A549 (cell line): ENCODE data around the gene OPCML. TPM values are rescaled to one million over a fixed set of nuclear protein-coding genes. Genes with fewer than 3 reads are reported as not detected.

Experiments used
- ATAC-seq, 2 experiments: fragments of 200-7000 bp in 1 of 2; fragments of >200 bp in 1 of 2; cut with Nextera tagmentation in 1 of 2; cut with Tn5 transposase in 1 of 2; 3 replicates each; pipeline versions ENCODE4 v1.8.0 to v1.9.1; 2018 to 2020; ENCODE audit warnings: mild to moderate bottlenecking in 1 of 2, moderate library complexity in 1 of 2
- CTCF ChIA-PET: fragments of 300-600 bp; sonication (Branson Sonifier 250); formaldehyde crosslinking; extraction: SDS; loops from one replicate; lab custom pipeline; 2021; ENCODE audit warnings: antibody characterized with exemption, inconsistent platforms; lab: Yijun Ruan, JAX
- POLR2A ChIA-PET: fragments of 350-600 bp; formaldehyde crosslinking; extraction: SDS; loops from one replicate; lab custom pipeline; 2021; ENCODE audit warnings: antibody characterized with exemption, inconsistent platforms; lab: Yijun Ruan, JAX
- DNase-seq, 2 experiments: peaks; one replicate each; pipeline versions ENCODE4 v3.0.0 to v3.0.0-alpha.2; 2011 to 2016; ENCODE audit warnings: low read depth in 1 of 2, low spot score in 1 of 2
- FAIRE-seq: peaks from 2 replicates; lab custom pipeline; 2011; peaks lifted over from hg19 to GRCh38; lab: Jason Lieb, UNC
- H3K27ac ChIP-seq, 2 experiments: fragments of >200 bp; sonication (Bioruptor Twin); formaldehyde crosslinking; 3 replicates each; pipeline ENCODE4 v1.5.1; 2016 to 2017
- H3K4me1 ChIP-seq: fragments of >200 bp; sonication (Bioruptor Twin); formaldehyde crosslinking; 3 replicates; pipeline ENCODE4 v1.6.1; 2016
- H3K4me2 ChIP-seq: fragments of >200 bp; sonication (Bioruptor Twin); formaldehyde crosslinking; 3 replicates; pipeline ENCODE4 v1.6.1; 2016
- H3K4me3 ChIP-seq: fragments of >200 bp; sonication (Bioruptor Twin); formaldehyde crosslinking; 3 replicates; pipeline ENCODE4 v1.5.1; 2016
- H3K9me3 ChIP-seq: fragments of >200 bp; sonication (Bioruptor Twin); formaldehyde crosslinking; 3 replicates; pipeline ENCODE4 v1.6.1; 2016
- BHLHE40 ChIP-seq: IDR thresholded peaks from 2 replicates; pipeline ENCODE4 v1.6.1; 2012; ENCODE audit warnings: low read depth, low read length, inconsistent platforms
- CBX2 ChIP-seq: fragments of 200-600 bp; sonication (generic); IDR thresholded peaks from 2 replicates; pipeline ENCODE4 v1.6.1; 2016; ENCODE audit warnings: low read depth, mild to moderate bottlenecking, borderline replicate concordance
- CBX8 ChIP-seq: fragments of 200-600 bp; sonication (generic); IDR thresholded peaks from 2 replicates; pipeline ENCODE4 v1.6.1; 2016
- CEBPB ChIP-seq, 2 experiments: fragments of >200 bp in 1 of 2; sonication (Bioruptor Twin) in 1 of 2; formaldehyde crosslinking in 1 of 2; IDR thresholded peaks; 2 replicates each; pipeline ENCODE4 v1.6.1; 2012 to 2016
- CHD2 ChIP-seq: fragments of 150-350 bp; IDR thresholded peaks from 2 replicates; pipeline ENCODE4 v1.6.1; 2014; ENCODE audit warnings: low read length; ENCODE audit not compliant: partially characterized antibody
- CHD4 ChIP-seq: fragments of 200-600 bp; sonication (generic); IDR thresholded peaks from 2 replicates; pipeline ENCODE4 v1.6.1; 2016; ENCODE audit warnings: antibody characterized with exemption, mild to moderate bottlenecking, borderline replicate concordance
- EHMT2 ChIP-seq: fragments of 200-600 bp; sonication (generic); IDR thresholded peaks from 2 replicates; pipeline ENCODE4 v1.6.1; 2016; ENCODE audit warnings: antibody characterized with exemption, low read depth, mild to moderate bottlenecking, moderate library complexity
- EP300 ChIP-seq, 2 experiments: fragments of >200 bp; sonication (Bioruptor Twin); formaldehyde crosslinking; IDR thresholded peaks; 2 replicates in 1 of 2; 3 replicates in 1 of 2; pipeline ENCODE4 v1.6.1; 2016 to 2017
- ESRRA ChIP-seq: fragments of 150-350 bp; IDR thresholded peaks from 2 replicates; pipeline ENCODE4 v1.6.1; 2014; ENCODE audit warnings: mild to moderate bottlenecking, low read length, borderline replicate concordance
- FOXS1 ChIP-seq: fragments of 250-450 bp; sonication (Bioruptor Pico); IDR thresholded peaks from 2 replicates; pipeline ENCODE4 v1.5.0; 2020; ENCODE audit warnings: mild to moderate bottlenecking, moderate library complexity
- GATA3 ChIP-seq: IDR thresholded peaks from 2 replicates; pipeline ENCODE4 v1.6.1; 2012; ENCODE audit warnings: borderline replicate concordance
- HMGXB4 ChIP-seq: fragments of 250-450 bp; sonication (Bioruptor Pico); IDR thresholded peaks from 2 replicates; pipeline ENCODE4 v1.5.0; 2021; ENCODE audit warnings: mild to moderate bottlenecking, moderate library complexity, borderline replicate concordance
- KDM1A ChIP-seq: fragments of 200-600 bp; sonication (generic); IDR thresholded peaks from 2 replicates; pipeline ENCODE4 v1.6.1; 2016; ENCODE audit warnings: low read depth, mild to moderate bottlenecking
- MAFK ChIP-seq: fragments of 450-650 bp; IDR thresholded peaks from 2 replicates; pipeline ENCODE4 v1.6.1; 2014; ENCODE audit not compliant: partially characterized antibody
- MAZ ChIP-seq: fragments of 150-350 bp; IDR thresholded peaks from 2 replicates; pipeline ENCODE4 v1.6.1; 2014; ENCODE audit warnings: antibody characterized with exemption, low read depth, low read length, borderline replicate concordance
- PHF8 ChIP-seq: fragments of 200-600 bp; sonication (generic); IDR thresholded peaks from 2 replicates; pipeline ENCODE4 v1.6.1; 2016; ENCODE audit warnings: low read depth, mild to moderate bottlenecking, antibody characterized with exemption, moderate library complexity, borderline replicate concordance
- RAD21 ChIP-seq, 2 experiments: fragments of >200 bp in 1 of 2; sonication (Bioruptor Twin) in 1 of 2; formaldehyde crosslinking in 1 of 2; IDR thresholded peaks in 1 of 2; conservative IDR thresholded peaks in 1 of 2; 2 replicates in 1 of 2; 3 replicates in 1 of 2; pipeline ENCODE4 v1.6.1; 2012 to 2018; ENCODE audit warnings: inconsistent platforms in 1 of 2
- RARB ChIP-seq: fragments of 250-450 bp; sonication (Bioruptor Pico); IDR thresholded peaks from 2 replicates; pipeline ENCODE4 v1.8.0; 2021; ENCODE audit warnings: mild to moderate bottlenecking, moderate library complexity
- RNF2 ChIP-seq: fragments of 200-600 bp; sonication (generic); IDR thresholded peaks from 2 replicates; pipeline ENCODE4 v1.6.1; 2016; ENCODE audit warnings: low read depth, mild to moderate bottlenecking, antibody characterized with exemption, moderate library complexity, borderline replicate concordance
- SREBF2 ChIP-seq: fragments of 450-650 bp; IDR thresholded peaks from 2 replicates; pipeline ENCODE4 v1.6.1; 2014; ENCODE audit warnings: mild to moderate bottlenecking, moderate library complexity
- TP53 ChIP-seq: fragments of 250-450 bp; sonication (Bioruptor Pico); IDR thresholded peaks from 2 replicates; pipeline ENCODE4 v1.5.0; 2021; ENCODE audit warnings: mild to moderate bottlenecking, moderate library complexity
- ZC3H11A ChIP-seq: fragments of 450-650 bp; IDR thresholded peaks from 2 replicates; pipeline ENCODE4 v1.6.1; 2014; ENCODE audit warnings: antibody characterized with exemption, mild to moderate bottlenecking
- WGBS: methylation state at CpG from one replicate; pipeline ENCODE4 v1.1.6; 2017; ENCODE audit errors: missing lambda C conversion rate; 5-methylcytosine and 5-hydroxymethylcytosine counted together
- polyA plus RNA-seq, 4 experiments: library from polyadenylated mRNA; depleted of rRNA in 3 of 4; stranded (reverse); fragments of >200 nt; fragmentation: RNase III in 1 of 4; extraction: RNeasy Plus Mini Kit Qiagen cat#74134 plus additional on column Dnase treatment in 1 of 4; gene quantifications; 2 replicates in 3 of 4; 3 replicates in 1 of 4; pipeline ENCODE4 v1.2.3, GENCODE V29; 2011 to 2017
- TF ChIP-seq, protein P1 (sequence below): fragments of >200 bp; sonication (Bioruptor Twin); formaldehyde crosslinking; IDR thresholded peaks from 2 replicates; pipeline ENCODE4 v1.6.1; 2016
- TF ChIP-seq, protein P2 (sequence below): IDR thresholded peaks from 2 replicates; pipeline ENCODE4 v1.6.1; 2012; ENCODE audit warnings: low read depth, borderline replicate concordance
- TF ChIP-seq, protein P3 (sequence below): fragments of 450-650 bp; IDR thresholded peaks from 2 replicates; pipeline ENCODE4 v1.6.1; 2014; ENCODE audit warnings: antibody characterized with exemption

OPCML gene
- polyA plus RNA-seq, 2 of the 4 experiments (the other 2 are of a cell fraction), result not detected

DNA sequence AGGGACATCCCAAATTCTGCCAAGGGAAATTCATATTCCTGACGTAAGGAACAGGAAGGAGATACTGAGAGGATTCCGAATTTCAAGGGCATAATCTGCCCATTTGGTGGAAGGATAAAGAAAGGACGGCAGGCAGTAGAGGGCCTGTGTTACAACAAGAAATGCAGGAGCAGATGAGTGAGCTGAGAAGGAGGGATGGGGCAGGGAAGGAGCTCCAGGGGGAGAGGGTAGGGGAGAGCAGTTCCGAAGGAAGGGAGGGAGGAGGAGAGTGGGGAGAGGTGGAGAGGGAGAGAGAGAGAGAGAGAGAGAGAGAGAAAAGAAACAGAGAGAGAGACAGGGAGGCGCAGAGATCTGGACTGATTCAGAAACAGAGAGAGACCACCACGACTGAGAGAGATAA is 843 bp downstream of the OPCML start:
- no peak overlapping the region for H3K4me2 ChIP-seq
- H3K9me3 ChIP-seq, result no peaks in the 10 kb centered on the region
- POLR2A ChIA-PET, result no interaction called here
- no peak overlapping the region for H3K4me3 ChIP-seq
- no peak for DNase-seq
- no peaks in the 10 kb centered on the region for H3K4me1 ChIP-seq
- no peak for FAIRE-seq
- TF ChIP-seq RARB (CRISPR knock-in tag) (no peak), RAD21 (conservative IDR thresholded peaks at IDR 0.05 in 1 of 2, IDR thresholded peaks at IDR 0.05 in 1 of 2) (no peak), ESRRA (no peak), ZC3H11A (no peak), CEBPB (IDR thresholded peaks at IDR 0.05) (no peak), CBX2 (no peak), HMGXB4 (CRISPR knock-in tag) (no peak), SREBF2 (no peak)
- TF ChIP-seq, protein P1, sequence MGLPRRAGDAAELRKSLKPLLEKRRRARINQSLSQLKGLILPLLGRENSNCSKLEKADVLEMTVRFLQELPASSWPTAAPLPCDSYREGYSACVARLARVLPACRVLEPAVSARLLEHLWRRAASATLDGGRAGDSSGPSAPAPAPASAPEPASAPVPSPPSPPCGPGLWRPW, result no peak
- TF ChIP-seq, protein P2, sequence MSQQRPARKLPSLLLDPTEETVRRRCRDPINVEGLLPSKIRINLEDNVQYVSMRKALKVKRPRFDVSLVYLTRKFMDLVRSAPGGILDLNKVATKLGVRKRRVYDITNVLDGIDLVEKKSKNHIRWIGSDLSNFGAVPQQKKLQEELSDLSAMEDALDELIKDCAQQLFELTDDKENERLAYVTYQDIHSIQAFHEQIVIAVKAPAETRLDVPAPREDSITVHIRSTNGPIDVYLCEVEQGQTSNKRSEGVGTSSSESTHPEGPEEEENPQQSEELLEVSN, result no peak
- no peak for ATAC-seq
- WGBS, result 6% methylated on average over 6 of the region's 6 CpGs
- CTCF ChIA-PET, result interaction anchor here (1.3 kb wide), 1 partner anchor 10 kb away, joined by 3 read pairs; no protein-coding TSS in a partner anchor
- H3K27ac ChIP-seq, result no peak overlapping the region

- ATAC-seq, result no peak
- ChIA-PET POLR2A (no interaction called here), CTCF (interaction anchor here (1.3 kb wide), 1 partner anchor 11 kb away, joined by 3 read pairs; no protein-coding TSS in a partner anchor)
- FAIRE-seq, result no peak
- H3K27ac ChIP-seq, result no peak overlapping the region
- no peak for DNase-seq
- H3K9me3 ChIP-seq, result no peaks in the 10 kb centered on the region
- H3K4me3 ChIP-seq, result no peak overlapping the region
- H3K4me1 ChIP-seq, result no peaks in the 10 kb centered on the region
- 0% methylated on average over 2 of the region's 3 CpGs for WGBS
- no peak for TF ChIP-seq ZC3H11A
- TF ChIP-seq CBX8, result no peak
- no peak for TF ChIP-seq MAZ
- no peak for TF ChIP-seq RNF2
- no peak for TF ChIP-seq BHLHE40
- H3K4me2 ChIP-seq, result no peak overlapping the region
Measured at GRCh38 chr11:133530501-133530835, 1.8 kb downstream of the OPCML start.

GRCh38 chr11:133529807-133530500 is 2.3 kb downstream of the OPCML start:
- POLR2A ChIA-PET, result no interaction called here
- DNase-seq (no peak), FAIRE-seq (no peak), ATAC-seq (no peak)
- Histone ChIP-seq H3K4me3 (no peak overlapping the region), H3K4me1 (no peaks in the 10 kb centered on the region), H3K9me3 (no peaks in the 10 kb centered on the region), H3K4me2 (no peak overlapping the region), H3K27ac (no peak overlapping the region)
- CTCF ChIA-PET, result no interaction called here
- WGBS, result 35% methylated on average over 14 of the region's 18 CpGs
- TF ChIP-seq, protein P3, sequence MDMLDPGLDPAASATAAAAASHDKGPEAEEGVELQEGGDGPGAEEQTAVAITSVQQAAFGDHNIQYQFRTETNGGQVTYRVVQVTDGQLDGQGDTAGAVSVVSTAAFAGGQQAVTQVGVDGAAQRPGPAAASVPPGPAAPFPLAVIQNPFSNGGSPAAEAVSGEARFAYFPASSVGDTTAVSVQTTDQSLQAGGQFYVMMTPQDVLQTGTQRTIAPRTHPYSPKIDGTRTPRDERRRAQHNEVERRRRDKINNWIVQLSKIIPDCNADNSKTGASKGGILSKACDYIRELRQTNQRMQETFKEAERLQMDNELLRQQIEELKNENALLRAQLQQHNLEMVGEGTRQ, result no peak
- TF ChIP-seq MAFK (no peak), CHD4 (no peak), PHF8 (no peak), TP53 (CRISPR knock-in tag) (no peak), CEBPB (IDR thresholded peaks at IDR 0.05) (no peak), CHD2 (no peak), ZC3H11A (no peak), EHMT2 (no peak), FOXS1 (CRISPR knock-in tag) (no peak), RAD21 (conservative IDR thresholded peaks at IDR 0.05 in 1 of 2, IDR thresholded peaks at IDR 0.05 in 1 of 2) (no peak), KDM1A (no peak), GATA3 (no peak), RNF2 (no peak), EP300 (IDR thresholded peaks at IDR 0.05) (no peak), BHLHE40 (no peak), HMGXB4 (CRISPR knock-in tag) (no peak)
